Epithelial cell of umbilical artery (primary cell): ENCODE measurements around the gene TEP1. TPM values are rescaled to one million over a fixed set of nuclear protein-coding genes. Genes with fewer than 3 reads are reported as not detected.

Experiments used
- total RNA-seq: library from RNA; depleted of rRNA; stranded (reverse); fragments of >200 nt; gene quantifications from 2 replicates; pipeline ENCODE4 v1.2.3, GENCODE V29; 2014

TEP1 gene
- total RNA-seq, result 12.3 and 18.2 TPM in 2 replicates

DNA sequence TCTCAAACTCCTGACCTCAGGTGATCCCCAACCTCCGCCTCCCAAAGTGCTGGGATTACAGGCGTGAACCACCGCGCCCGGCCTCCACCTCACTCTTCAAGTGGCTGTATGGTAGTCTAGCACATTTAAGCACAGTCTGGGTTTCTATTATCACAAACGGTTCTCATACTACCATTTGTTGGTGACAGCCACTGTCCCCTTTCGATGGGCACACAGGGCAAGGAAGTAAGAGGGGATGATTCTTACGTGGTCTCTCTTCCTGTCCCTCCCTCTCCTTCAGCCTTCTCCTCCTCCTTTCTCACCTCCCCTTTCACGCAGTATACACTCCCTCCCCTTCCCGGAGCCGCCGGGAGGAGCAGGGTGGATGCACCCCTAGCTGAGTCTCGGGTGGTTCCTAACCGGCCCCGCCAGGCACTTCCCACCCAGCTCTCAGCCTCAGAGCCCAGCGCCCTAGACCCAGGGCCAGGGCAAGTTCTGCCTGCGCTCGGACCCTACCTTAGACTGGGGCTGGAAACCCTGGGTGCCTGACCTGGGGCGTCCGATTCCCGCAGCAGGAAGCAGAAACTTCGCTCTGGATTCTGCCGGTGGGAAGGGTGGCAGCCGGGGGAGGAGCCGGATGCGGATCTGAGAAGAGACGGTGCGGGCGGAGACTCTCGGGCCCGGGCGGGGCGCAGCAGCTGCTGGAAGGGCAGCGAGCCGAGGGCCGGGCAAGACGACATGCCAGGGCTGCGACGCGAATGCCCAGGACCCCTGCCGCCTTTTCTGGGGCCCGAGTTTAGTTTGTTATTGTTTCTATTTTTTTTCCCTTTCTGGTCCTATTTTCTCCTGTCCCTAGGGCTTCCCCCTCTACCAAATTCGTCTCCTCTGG, at the start of gene TEP1:
Gene TEP1, minus strand, starts transcription at position 626 of the 868 bp plus-strand sequence. CDS start 5,062 bp downstream, outside the sequence.

DNA sequence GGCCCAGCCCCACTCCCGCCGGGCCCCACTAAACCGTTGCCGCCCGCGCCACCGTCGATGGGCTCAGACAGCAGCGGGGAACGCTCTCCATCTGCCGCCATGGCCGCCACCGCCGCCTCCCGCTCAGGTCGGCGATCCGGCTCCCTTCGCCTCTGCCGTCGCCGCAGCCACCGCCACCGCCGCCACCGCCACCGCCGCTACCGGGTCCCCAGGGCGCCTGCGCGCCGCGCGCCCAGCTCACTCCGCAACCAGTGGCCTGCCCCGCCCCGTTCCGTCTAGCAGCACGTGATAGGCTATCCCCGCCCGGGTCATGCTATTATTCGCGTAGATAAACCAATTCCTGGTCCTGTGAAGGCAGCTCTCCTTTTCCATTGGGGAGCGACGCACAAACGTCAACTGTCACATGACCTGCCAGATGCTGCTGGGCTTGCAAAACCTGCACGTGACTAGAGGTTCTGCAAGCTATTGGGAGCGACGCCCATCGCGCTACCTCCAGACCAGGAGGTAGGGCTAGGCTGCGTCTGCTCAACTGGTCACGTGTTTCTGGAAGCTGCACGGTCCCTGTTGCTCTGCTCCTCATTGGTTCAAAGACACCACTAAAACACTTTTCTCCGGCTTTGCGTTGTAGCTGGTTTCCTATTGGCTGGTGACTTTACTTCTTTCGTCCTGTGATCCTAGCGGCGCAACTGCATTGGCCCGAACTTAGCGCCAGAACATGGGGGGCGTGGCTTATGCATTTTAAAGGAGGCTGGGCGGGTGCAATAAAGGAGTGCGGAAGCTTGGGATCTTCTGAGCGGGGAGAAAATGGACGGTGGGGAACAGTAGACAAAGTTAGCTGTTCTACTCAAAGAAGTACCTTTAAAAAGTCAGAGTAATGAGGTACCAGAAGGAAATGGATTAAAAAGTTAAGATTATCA, 48.2 kb upstream of the TEP1 start, which contains the start of gene PIP4P1:
Gene PIP4P1, minus strand, starts transcription at position 210 of the 917 bp plus-strand sequence. Its CDS starts 109 bp downstream, at position 101.

DNA sequence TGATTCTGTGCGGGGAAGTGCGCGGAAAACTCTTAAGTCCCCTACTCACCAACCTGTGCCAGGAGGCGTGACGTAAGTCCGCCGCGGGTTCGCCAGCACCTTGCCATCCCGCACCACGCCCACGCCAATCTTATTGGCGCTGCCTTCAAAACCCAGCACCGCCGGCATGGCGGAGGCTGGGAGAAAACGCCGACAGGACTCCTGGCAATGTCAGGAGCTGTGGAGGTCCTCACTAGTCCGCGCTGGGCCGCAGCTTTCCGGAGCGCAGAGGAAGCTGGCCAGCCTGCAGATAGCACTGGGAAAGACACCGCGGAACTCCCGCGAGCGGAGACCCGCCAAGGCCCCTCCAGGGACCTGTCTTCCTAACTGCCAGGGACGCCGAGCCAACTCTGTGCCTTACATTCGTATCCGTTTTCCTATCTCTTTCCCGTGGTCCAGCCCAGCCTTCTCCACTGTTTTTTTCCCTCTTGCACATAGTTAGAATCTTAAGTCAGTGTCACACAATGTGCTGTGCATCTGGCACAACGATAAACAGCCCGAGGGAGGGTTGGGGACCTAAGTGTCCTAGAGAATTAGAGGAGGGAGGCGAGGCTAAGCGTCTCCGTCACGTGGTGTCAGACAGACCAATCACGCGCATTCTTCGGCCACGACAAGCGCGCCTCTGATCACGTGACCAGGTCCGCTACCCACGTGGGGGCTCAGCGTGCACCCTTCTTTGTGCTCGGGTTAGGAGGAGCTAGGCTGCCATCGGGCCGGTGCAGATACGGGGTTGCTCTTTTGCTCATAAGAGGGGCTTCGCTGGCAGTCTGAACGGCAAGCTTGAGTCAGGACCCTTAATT, 41.4 kb upstream of the TEP1 start, which contains the start of the genes APEX1 and OSGEP:
Gene APEX1, plus strand, starts transcription at position 711 of the 839 bp plus-strand sequence. CDS start 420 bp downstream, outside the sequence.
Gene OSGEP, minus strand, starts transcription at position 297 of the 839 bp plus-strand sequence. Its CDS starts 129 bp downstream, at position 168.

DNA sequence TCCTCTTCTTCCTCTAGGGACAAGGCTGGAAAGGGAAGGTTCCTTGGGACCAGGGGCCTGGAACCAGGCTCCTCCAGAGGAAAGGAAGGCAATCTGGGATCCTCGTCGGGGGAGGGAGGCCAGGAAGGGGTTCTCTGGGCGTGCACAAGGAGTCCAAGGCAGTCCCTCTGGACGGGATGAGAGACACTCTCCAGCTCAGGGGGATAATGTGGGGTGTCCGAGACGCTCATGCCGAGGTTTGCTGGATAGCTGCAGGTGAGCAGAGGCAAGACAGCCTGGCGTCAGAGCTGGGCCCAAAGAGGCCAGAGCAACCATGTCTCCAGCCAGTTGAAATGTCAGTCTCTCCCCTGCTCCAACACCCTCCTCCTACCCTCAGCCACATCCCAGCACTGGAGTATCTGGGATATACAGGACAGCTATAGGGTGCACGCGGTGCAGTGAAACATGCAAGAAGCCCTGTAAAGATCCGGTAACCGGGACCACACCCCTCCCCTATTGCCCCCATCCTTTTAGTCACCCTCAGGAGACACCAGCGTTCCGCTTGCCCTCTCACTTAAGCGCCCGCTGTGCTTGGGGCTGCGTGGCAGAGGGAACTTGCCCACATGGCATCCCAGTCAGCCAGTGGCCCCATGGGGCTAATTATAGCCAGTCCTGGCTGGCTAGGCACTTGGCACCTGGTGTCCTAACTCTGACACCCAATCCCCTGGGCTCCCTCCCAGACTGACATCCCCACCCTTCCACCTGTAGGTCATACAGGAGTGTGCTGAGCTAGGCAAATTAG, 22.5 kb upstream of the TEP1 start, which contains the start of gene KLHL33:
Gene KLHL33, minus strand, starts transcription at position 585 of the 781 bp plus-strand sequence. Its CDS starts 355 bp downstream, at position 230.

DNA sequence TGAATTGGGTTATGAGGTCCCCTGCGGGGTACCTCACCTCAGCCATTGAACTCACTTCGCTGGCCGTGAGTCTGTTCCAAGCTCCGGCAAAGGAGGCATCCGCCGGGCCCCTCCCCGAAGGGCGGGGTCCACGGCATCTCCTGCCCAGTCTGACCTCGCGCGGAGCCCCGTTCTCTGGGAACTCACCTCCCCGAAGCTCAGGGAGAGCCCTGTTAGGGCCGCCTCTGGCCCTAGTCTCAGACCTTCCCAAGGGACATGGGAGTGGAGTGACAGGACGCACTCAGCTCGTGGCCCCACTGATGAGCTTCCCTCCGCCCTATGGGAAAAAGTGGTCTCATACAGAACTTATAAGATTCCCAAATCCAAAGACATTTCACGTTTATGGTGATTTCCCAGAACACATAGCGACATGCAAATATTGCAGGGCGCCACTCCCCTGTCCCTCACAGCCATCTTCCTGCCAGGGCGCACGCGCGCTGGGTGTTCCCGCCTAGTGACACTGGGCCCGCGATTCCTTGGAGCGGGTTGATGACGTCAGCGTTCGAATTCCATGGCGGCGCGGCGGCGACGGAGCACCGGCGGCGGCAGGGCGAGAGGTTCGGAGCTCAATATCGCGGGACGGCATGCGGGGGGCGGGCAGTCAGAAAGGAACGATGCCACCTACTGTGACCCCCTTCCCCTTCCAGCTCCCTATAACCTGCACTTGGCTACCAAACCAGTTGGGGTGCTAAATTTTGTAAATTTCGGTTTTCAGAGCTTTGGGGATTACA, 70.0 kb downstream of the TEP1 start, which contains the start of gene PARP2:
Gene PARP2, plus strand, starts transcription at position 544 of the 770 bp plus-strand sequence. Its CDS starts 7 bp downstream, at position 551.

DNA sequence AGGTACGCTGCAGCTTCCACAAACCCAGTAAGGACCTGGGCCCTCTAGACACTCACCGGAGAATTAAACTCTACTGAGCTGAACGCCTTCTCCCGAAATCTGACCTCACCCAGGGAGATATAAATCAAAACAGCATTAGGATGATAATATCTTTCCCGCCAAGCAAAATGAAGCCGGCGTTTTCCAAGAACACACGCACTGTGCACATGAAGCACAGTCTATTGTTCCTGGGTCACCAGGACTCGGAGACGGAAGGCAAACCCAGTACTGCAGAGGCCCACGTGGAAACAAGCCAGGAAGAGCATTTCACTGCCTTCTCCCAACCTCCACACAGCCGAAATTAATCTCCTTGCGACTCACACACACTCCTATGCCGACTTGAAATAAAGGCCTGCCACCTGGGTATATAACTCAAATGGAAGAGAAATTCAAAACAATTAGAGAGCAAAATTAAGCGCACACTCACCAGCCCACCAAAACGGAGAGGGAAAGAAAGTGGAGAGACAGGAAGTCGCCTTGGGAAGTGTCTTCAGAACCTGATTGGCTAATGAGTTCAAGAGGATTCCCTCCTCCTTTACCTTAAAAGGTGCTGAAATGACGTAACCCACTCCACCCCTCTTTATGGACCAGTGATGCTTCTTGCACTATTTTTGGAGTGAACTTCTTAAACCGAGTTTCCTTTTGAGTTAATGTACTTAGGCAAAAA, 80.4 kb downstream of the TEP1 start, which contains the start of gene CCNB1IP1:
Gene CCNB1IP1, minus strand, starts transcription at position 492 of the 706 bp plus-strand sequence. CDS start 16,756 bp downstream, outside the sequence.

Other genes starting within 250 kb of the TEP1 start
- gene OR11G2, start 222.6 kb downstream of the TEP1 start, total RNA-seq, result not detected in 2 replicates
- not detected in 2 replicates for gene OR11H6, start 189.8 kb downstream of the TEP1 start, total RNA-seq
- gene OR11H7, start 184.5 kb downstream of the TEP1 start, total RNA-seq, result not detected in 2 replicates
- gene OR11H4, start 174.2 kb downstream of the TEP1 start, total RNA-seq, result not detected in 2 replicates
- gene TTC5, start 107.5 kb downstream of the TEP1 start, total RNA-seq, result 26.0 and 79.2 TPM in 2 replicates
- gene CCNB1IP1, start 80.2 kb downstream of the TEP1 start, total RNA-seq, result 36.2 and 50.7 TPM in 2 replicates
- 8.8 and 10.5 TPM in 2 replicates for gene PARP2, start 69.9 kb downstream of the TEP1 start, total RNA-seq
- gene KLHL33, start 22.7 kb upstream of the TEP1 start, total RNA-seq, result not detected in 2 replicates
- 44.8 and 46.2 TPM in 2 replicates for gene OSGEP, start 41.3 kb upstream of the TEP1 start, total RNA-seq
- 104 and 113 TPM in 2 replicates for gene APEX1, start 41.7 kb upstream of the TEP1 start, total RNA-seq
- 18.8 and 21.9 TPM in 2 replicates for gene PIP4P1, start 47.9 kb upstream of the TEP1 start, total RNA-seq
- gene PNP, start 55.9 kb upstream of the TEP1 start, total RNA-seq, result 248 and 374 TPM in 2 replicates
- 0.32 TPM in 1 of 2 replicates, not detected in the other for gene RNASE10, start 92.0 kb upstream of the TEP1 start, total RNA-seq
- gene RNASE9, start 147.5 kb upstream of the TEP1 start, total RNA-seq, result not detected in 2 replicates
- not detected in 2 replicates for gene RNASE11, start 174.5 kb upstream of the TEP1 start, total RNA-seq
- gene RNASE12, start 177.9 kb upstream of the TEP1 start, total RNA-seq, result not detected in 2 replicates
- not detected in 2 replicates for gene OR6S1, start 228.2 kb upstream of the TEP1 start, total RNA-seq